GM12865 (cell line): ENCODE results near the gene ZFHX3.

Source experiments
- DNase-seq: peaks from one replicate; pipeline ENCODE4 v3.0.0; 2010; ENCODE audit warnings: low read depth
- H3K4me3 ChIP-seq: 2 replicates; pipeline ENCODE4 v1.5.1; 2011; ENCODE audit warnings: mild to moderate bottlenecking, low read depth, low read length, control low read depth
- CTCF ChIP-seq: IDR thresholded peaks from 2 replicates; pipeline ENCODE4 v1.5.1; 2011; ENCODE audit warnings: low read length, control low read depth, low read depth, inconsistent platforms; ENCODE audit not compliant: insufficient read depth; ENCODE audit errors: missing control alignments

Gene ZFHX3

GRCh38 chr16:72736074-72736473 lies 311.9 kb downstream of the ZFHX3 start:
- no peak for TF ChIP-seq CTCF

More at GRCh38 chr16:72736074-72736473, 311.9 kb downstream of the ZFHX3 start:
- no peak for DNase-seq
- no peak overlapping the region for H3K4me3 ChIP-seq
